ENCODE data around the gene PFDN1.

PFDN1 gene

DNA sequence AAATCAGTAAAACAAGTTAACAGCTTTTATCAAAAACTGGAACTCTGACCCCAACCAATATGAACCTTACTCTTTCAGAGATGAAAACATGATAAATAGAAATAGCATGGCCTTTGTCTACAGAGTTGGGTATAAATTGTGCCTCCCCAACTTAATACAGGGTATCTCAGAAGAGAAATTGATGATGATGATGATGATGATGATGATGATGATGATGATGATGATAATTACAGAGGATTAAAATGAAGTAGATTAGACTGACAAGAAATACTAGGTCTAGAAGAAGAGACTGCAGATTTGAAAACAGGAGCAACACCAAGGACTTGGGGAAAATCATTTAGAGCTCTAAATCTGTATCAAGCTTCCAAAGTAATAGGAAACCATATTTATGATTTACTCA lies 27.1 kb downstream of the PFDN1 start:
- Histone ChIP-seq H3K36me3 (ENCODE audit: insufficient read depth, low read length) (peaks cover 22% of the 10 kb centered on the region), H3K27me3 (ENCODE audit: insufficient read depth, low read length) (no peaks in the 10 kb centered on the region), H3K4me3 (ENCODE audit: low read length) (no peak overlapping the region), H2AFZ (ENCODE audit: low read depth, low read length) (no peak overlapping the region), H3K4me1 (ENCODE audit: insufficient read depth, low read length) (no peaks in the 10 kb centered on the region), H3K9me3 (ENCODE audit: low read length) (no peaks in the 10 kb centered on the region)

DNA sequence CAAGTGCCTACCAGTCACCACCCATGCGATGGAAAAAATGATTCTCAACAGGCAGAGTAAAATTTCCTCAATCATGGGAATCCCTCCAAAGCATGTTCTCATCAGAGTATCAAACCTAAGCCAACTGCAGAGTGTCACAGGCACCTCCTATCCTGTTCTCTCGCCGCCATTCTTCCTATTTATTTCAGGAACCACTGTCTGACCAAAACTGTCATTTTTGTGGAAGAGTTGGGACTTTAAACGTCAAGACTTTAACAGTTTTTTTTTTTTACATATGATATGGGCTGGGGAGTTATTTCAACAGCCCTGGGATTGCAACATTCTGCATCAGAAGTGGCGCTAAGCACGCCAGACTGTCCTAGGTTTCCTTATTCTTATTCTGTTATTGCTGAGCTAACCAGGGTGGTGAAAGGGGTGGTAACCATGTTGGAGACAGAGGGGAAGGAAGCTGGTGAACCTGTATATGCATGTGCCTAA lies 29.5 kb downstream of the PFDN1 start:
- no peak overlapping the region for H2AFZ ChIP-seq (ENCODE audit: low read depth, low read length)
- H3K9me3 ChIP-seq (ENCODE audit: low read length), result no peaks in the 10 kb centered on the region
- H3K4me1 ChIP-seq (ENCODE audit: insufficient read depth, low read length), result no peaks in the 10 kb centered on the region
- H3K36me3 ChIP-seq (ENCODE audit: insufficient read depth, low read length), result peaks cover 11% of the 10 kb centered on the region
- no peak overlapping the region for H3K4me3 ChIP-seq (ENCODE audit: low read length)
- H3K27me3 ChIP-seq (ENCODE audit: insufficient read depth, low read length), result no peaks in the 10 kb centered on the region

DNA sequence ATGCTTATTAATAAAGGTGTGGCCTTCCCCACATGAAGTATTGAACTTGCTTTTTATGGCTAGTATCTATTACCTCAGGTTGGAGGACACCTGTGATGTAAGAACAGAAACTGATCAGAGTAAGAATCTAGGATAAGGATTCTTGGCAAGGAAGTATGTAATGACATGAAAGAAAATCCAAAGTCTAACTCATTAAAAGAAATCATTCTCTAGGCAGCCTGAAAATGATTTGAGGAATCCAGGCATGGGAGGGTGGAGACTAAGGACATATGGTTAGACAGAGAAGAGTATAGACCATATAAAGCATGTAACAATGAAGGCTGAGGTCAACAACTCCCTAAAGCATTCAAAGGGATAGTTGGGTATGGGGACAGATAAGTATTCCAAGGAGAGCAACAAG lies 32.9 kb downstream of the PFDN1 start:
- H3K27me3 ChIP-seq (ENCODE audit: insufficient read depth, low read length), result no peaks in the 10 kb centered on the region
- H3K4me1 ChIP-seq (ENCODE audit: insufficient read depth, low read length), result peaks cover 4% of the 10 kb centered on the region
- peaks cover 6% of the 10 kb centered on the region for H3K36me3 ChIP-seq (ENCODE audit: insufficient read depth, low read length)
- H3K4me3 ChIP-seq (ENCODE audit: low read length), result no peak overlapping the region
- H2AFZ ChIP-seq (ENCODE audit: low read depth, low read length), result no peak overlapping the region
- H3K9me3 ChIP-seq (ENCODE audit: low read length), result no peaks in the 10 kb centered on the region

GRCh38 chr5:140267559-140268018 lies 35.3 kb downstream of the PFDN1 start:
- H3K36me3 ChIP-seq (ENCODE audit: insufficient read depth, low read length), result peaks cover 2% of the 10 kb centered on the region
- no peak overlapping the region for H2AFZ ChIP-seq (ENCODE audit: low read depth, low read length)
- H3K4me1 ChIP-seq (ENCODE audit: insufficient read depth, low read length), result peaks cover 4% of the 10 kb centered on the region
- no peaks in the 10 kb centered on the region for H3K27me3 ChIP-seq (ENCODE audit: insufficient read depth, low read length)
- H3K4me3 ChIP-seq (ENCODE audit: low read length), result no peak overlapping the region
- no peaks in the 10 kb centered on the region for H3K9me3 ChIP-seq (ENCODE audit: low read length)

DNA sequence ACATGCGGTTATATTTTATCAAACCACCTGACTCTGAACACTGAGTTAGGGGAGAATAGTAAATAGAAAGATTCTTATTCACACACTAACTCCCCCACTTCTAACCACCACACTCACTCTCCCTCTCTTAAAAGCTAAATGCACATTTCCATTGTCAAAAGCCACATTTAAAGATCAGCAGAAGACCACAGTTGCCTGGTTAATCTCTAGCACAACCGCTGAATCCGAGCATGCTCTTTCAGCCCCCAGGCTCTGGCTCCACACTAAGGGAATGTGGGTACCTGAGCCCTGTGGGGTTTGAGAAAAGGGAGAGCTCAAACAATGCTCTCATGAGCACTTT lies 35.7 kb downstream of the PFDN1 start:
- no peak overlapping the region for H3K4me3 ChIP-seq (ENCODE audit: low read length)
- no peak overlapping the region for H2AFZ ChIP-seq (ENCODE audit: low read depth, low read length)
- peaks cover 4% of the 10 kb centered on the region for H3K4me1 ChIP-seq (ENCODE audit: insufficient read depth, low read length)
- H3K27me3 ChIP-seq (ENCODE audit: insufficient read depth, low read length), result no peaks in the 10 kb centered on the region
- H3K36me3 ChIP-seq (ENCODE audit: insufficient read depth, low read length), result peaks cover 2% of the 10 kb centered on the region
- H3K9me3 ChIP-seq (ENCODE audit: low read length), result no peaks in the 10 kb centered on the region

DNA sequence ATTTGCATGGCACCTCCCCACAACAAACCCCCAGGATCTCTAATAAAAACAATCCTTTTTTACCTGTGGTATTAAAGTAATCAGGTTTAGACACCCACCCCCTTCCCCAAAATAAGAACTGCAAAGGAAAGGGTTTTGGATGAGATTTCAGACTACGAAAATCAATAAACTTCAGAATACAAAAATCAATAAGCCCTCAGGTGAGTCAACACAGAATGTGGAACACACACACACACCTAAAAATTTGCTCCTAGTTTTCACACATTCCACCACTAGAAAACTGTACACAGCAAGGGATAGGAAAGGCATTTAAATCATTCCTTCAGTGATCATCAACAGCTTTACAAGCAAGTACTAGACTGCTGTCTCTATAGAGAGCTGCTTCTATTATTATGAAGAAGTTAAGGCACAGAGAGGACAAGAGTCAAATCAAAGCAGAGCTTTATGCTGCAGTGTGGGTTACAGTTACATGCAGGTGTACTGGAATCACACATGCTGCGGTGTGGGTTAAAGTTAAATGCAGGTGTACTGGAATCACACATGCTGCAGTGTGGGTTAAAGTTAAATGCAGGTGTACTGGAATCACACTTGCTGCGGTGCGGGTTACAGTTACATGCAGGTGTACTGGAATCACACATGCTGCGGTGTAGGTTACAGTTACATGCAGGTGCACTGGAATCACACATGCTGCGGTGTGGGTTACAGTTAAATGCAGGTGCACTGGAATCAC lies 36.3 kb downstream of the PFDN1 start:
- Histone ChIP-seq H3K36me3 (ENCODE audit: insufficient read depth, low read length) (peaks cover 2% of the 10 kb centered on the region), H3K27me3 (ENCODE audit: insufficient read depth, low read length) (no peaks in the 10 kb centered on the region), H3K4me1 (ENCODE audit: insufficient read depth, low read length) (peaks cover 5% of the 10 kb centered on the region), H2AFZ (ENCODE audit: low read depth, low read length) (no peak overlapping the region), H3K9me3 (ENCODE audit: low read length) (no peaks in the 10 kb centered on the region), H3K4me3 (ENCODE audit: low read length) (no peak overlapping the region)

- no peaks in the 10 kb centered on the region for H3K9me3 ChIP-seq (ENCODE audit: low read length)
- H2AFZ ChIP-seq (ENCODE audit: low read depth, low read length), result no peak overlapping the region
- H3K4me3 ChIP-seq (ENCODE audit: low read length), result no peak overlapping the region
- H3K27me3 ChIP-seq (ENCODE audit: insufficient read depth, low read length), result no peaks in the 10 kb centered on the region
- H3K4me1 ChIP-seq (ENCODE audit: insufficient read depth, low read length), result peaks cover 12% of the 10 kb centered on the region
- H3K36me3 ChIP-seq (ENCODE audit: insufficient read depth, low read length), result peaks cover 2% of the 10 kb centered on the region
These were observed 37.1 kb downstream of the PFDN1 start for GRCh38 chr5:140265845-140266244.

DNA sequence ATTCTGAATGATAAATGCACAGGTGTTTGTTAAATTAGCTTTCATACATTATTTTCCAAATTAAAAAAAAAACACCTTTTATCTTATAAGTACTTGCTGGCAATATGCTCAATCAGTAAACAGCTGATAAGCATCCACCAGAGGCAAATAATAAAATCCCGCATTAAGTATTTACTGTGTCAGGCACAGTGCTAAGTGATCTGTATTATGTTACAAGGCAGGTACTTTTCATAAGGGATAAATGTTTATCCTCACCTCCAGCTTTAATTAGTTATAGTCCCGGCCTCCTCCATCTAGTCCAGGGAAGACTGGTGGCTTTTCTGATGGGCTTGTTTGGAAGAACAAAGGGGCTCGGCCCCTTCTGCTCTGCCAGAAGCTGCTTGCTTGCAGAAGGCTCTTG lies 40.1 kb downstream of the PFDN1 start:
- H3K27me3 ChIP-seq (ENCODE audit: insufficient read depth, low read length), result no peaks in the 10 kb centered on the region
- H3K9me3 ChIP-seq (ENCODE audit: low read length), result peaks cover 2% of the 10 kb centered on the region
- H3K4me3 ChIP-seq (ENCODE audit: low read length), result no peak overlapping the region
- H3K4me1 ChIP-seq (ENCODE audit: insufficient read depth, low read length), result peaks cover 17% of the 10 kb centered on the region
- no peak overlapping the region for H2AFZ ChIP-seq (ENCODE audit: low read depth, low read length)
- H3K36me3 ChIP-seq (ENCODE audit: insufficient read depth, low read length), result peaks cover 4% of the 10 kb centered on the region

- peaks cover 4% of the 10 kb centered on the region for H3K36me3 ChIP-seq (ENCODE audit: insufficient read depth, low read length)
- peaks cover 14% of the 10 kb centered on the region for H3K4me1 ChIP-seq (ENCODE audit: insufficient read depth, low read length)
- H3K4me3 ChIP-seq (ENCODE audit: low read length), result no peak overlapping the region
- no peaks in the 10 kb centered on the region for H3K27me3 ChIP-seq (ENCODE audit: insufficient read depth, low read length)
- no peak overlapping the region for H2AFZ ChIP-seq (ENCODE audit: low read depth, low read length)
- peaks cover 2% of the 10 kb centered on the region for H3K9me3 ChIP-seq (ENCODE audit: low read length)
These were observed 40.7 kb downstream of the PFDN1 start for GRCh38 chr5:140262221-140262620.

DNA sequence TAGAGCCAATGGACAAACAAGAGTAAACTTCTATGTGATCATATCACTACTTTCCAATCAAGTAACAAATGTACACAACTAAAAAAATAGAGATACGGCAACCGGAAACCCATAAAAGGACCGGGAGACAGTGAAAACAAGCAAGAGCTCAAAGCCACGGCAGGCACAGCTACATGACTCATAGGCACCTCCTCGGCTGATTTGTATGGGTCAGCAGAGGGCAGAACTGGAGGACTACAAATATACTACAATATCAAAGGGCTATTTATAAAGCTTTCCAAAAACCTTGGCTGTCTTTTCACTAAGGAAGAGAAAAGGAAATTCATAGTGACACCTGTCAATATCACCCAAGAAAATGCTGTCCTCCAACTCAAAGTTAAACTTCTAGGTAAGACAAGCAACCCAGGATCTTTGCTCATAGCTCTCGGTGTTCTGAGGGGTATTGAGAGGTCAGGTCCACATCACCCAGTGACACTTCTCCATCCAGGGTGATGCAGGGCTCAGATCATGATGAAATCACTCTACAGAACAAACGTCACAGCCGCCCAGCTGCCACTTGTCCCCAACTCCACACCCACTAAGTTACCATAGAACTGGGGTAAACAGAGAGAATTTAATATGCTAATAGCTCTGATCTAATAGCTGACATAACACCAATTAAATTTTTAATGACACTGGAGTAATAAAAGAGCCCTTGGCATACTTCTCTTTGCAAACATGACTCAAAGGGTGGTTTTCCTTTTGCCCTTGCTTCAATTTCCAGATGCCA lies 41.3 kb downstream of the PFDN1 start:
- H3K9me3 ChIP-seq (ENCODE audit: low read length), result peaks cover 2% of the 10 kb centered on the region
- no peak overlapping the region for H3K4me3 ChIP-seq (ENCODE audit: low read length)
- peaks cover 14% of the 10 kb centered on the region for H3K4me1 ChIP-seq (ENCODE audit: insufficient read depth, low read length)
- H3K27me3 ChIP-seq (ENCODE audit: insufficient read depth, low read length), result no peaks in the 10 kb centered on the region
- peaks cover 4% of the 10 kb centered on the region for H3K36me3 ChIP-seq (ENCODE audit: insufficient read depth, low read length)
- no peak overlapping the region for H2AFZ ChIP-seq (ENCODE audit: low read depth, low read length)

- Histone ChIP-seq H3K9me3 (ENCODE audit: low read length) (peaks cover 2% of the 10 kb centered on the region), H2AFZ (ENCODE audit: low read depth, low read length) (no peak overlapping the region), H3K4me3 (ENCODE audit: low read length) (no peak overlapping the region), H3K36me3 (ENCODE audit: insufficient read depth, low read length) (peaks cover 4% of the 10 kb centered on the region), H3K4me1 (ENCODE audit: insufficient read depth, low read length) (peaks cover 14% of the 10 kb centered on the region), H3K27me3 (ENCODE audit: insufficient read depth, low read length) (no peaks in the 10 kb centered on the region)
These were observed 42.7 kb downstream of the PFDN1 start for GRCh38 chr5:140260089-140260656.

DNA sequence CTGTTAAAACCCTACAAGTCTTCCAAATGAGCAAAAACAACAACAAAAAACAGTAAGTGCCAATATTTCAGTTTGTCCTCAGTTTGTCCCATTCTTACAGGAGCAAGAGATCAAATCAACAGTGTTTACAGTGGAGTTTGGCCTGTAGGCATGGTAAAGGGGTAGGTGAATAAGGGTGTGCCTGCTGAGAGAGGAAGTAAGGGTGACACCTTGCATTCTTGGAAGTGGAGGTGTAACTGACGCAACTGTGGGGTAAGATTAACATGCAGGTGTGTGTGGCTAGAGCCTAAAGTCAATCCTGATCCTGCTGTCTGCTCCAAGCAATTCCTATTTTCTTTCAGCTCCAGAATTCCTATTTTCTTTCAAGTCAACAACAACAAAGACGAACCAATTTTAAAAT lies 43.4 kb downstream of the PFDN1 start:
- no peak overlapping the region for H2AFZ ChIP-seq (ENCODE audit: low read depth, low read length)
- peaks cover 4% of the 10 kb centered on the region for H3K36me3 ChIP-seq (ENCODE audit: insufficient read depth, low read length)
- H3K4me3 ChIP-seq (ENCODE audit: low read length), result no peak overlapping the region
- no peaks in the 10 kb centered on the region for H3K27me3 ChIP-seq (ENCODE audit: insufficient read depth, low read length)
- H3K4me1 ChIP-seq (ENCODE audit: insufficient read depth, low read length), result peaks cover 14% of the 10 kb centered on the region
- H3K9me3 ChIP-seq (ENCODE audit: low read length), result peaks cover 2% of the 10 kb centered on the region

DNA sequence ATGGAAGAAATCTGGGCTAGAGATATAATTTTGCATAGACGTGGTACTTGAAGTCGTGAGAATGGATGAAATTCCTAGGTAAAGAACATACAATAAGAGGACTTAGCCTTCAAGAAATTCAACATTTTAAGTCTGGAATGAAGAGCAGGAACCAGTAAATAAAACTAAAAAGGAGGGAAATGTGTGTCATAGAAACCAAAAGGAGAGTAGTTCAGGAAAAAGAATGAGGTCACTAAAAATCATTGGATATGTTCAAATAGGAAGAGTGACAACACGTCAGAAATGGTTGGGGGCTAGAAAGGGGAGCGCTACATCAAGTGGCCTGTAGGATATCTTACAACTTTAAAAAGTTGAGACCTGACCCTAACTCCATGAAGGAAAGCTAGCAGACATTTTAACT lies 44.0 kb downstream of the PFDN1 start:
- peaks cover 4% of the 10 kb centered on the region for H3K36me3 ChIP-seq (ENCODE audit: insufficient read depth, low read length)

More for the DNA sequence above, 44.0 kb downstream of the PFDN1 start:
- Histone ChIP-seq H3K4me3 (ENCODE audit: low read length) (no peak overlapping the region), H3K27me3 (ENCODE audit: insufficient read depth, low read length) (no peaks in the 10 kb centered on the region), H3K9me3 (ENCODE audit: low read length) (peaks cover 2% of the 10 kb centered on the region), H2AFZ (ENCODE audit: low read depth, low read length) (no peak overlapping the region), H3K4me1 (ENCODE audit: insufficient read depth, low read length) (peaks cover 14% of the 10 kb centered on the region)

Data from neuron (in vitro differentiated cells).